ENCODE measurements around the gene RNF112.

DNA sequence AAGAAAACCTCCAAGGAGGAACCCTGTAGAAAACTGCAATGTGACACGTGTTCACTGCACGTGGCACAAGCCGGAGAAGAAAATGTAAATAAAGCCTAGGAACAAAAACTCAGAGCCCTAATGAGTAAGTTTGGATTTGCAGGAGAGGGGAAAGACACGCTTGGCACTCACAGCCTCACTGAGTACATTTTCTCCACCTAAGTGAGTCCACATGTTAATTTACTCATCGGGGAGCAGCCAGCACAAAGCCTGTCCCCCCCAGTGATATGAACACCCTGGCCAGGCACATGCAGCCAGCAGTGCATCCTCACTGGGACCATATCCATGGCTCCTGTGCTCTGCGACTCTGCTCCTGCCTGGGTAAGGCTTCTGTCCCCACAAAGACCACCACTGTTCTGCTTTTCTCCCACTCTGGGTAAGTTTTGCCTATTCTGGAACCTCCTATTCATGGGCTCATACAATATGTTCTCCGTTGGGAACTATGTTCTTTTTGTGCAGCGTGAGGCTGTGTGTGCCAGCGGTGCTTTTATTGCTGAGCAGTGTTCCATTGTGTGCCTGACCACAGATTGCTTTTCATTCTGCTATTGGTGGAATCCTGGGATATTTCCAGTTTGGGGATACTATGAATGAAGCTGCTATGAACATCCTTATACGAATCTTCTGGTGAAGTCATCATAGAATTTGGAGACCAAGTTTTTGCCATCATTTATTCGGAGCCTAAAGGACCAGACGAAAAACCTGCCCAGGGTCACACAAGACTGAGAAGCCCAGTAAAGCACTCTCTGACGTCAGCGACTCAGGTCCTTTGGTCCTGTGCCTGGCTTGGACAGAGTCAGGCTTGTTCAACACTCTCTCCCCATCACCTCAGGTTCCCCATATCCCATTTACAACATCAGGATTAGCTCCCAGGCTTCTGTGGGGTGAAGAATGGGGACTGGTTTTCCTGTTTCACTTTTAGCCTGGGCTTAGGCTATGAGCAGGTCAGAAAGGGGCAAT, 53.3 kb downstream of the RNF112 start:
- TF ChIP-seq, protein P1, sequence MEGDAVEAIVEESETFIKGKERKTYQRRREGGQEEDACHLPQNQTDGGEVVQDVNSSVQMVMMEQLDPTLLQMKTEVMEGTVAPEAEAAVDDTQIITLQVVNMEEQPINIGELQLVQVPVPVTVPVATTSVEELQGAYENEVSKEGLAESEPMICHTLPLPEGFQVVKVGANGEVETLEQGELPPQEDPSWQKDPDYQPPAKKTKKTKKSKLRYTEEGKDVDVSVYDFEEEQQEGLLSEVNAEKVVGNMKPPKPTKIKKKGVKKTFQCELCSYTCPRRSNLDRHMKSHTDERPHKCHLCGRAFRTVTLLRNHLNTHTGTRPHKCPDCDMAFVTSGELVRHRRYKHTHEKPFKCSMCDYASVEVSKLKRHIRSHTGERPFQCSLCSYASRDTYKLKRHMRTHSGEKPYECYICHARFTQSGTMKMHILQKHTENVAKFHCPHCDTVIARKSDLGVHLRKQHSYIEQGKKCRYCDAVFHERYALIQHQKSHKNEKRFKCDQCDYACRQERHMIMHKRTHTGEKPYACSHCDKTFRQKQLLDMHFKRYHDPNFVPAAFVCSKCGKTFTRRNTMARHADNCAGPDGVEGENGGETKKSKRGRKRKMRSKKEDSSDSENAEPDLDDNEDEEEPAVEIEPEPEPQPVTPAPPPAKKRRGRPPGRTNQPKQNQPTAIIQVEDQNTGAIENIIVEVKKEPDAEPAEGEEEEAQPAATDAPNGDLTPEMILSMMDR (IDR thresholded peaks at IDR 0.05) = no peak
- TF ChIP-seq SP1 (CRISPR knock-in tag; conservative IDR thresholded peaks at IDR 0.05) (no peak), CREB1 (CRISPR knock-in tag; IDR thresholded peaks at IDR 0.05) (no peak), TCF7 (CRISPR knock-in tag; IDR thresholded peaks at IDR 0.05; ENCODE audit: low read depth) (no peak)
